WERI-Rb-1 (cell line): ENCODE measurements around the gene SUPT4H1.

Experiments used
- DNase-seq: peaks from one replicate; pipeline ENCODE4 v3.0.0-alpha.2; 2020
- H3K27ac ChIP-seq: fragments of 250-450 bp; sonication (Bioruptor Pico); 2 replicates; pipeline ENCODE4 v1.5.1; 2020; ENCODE audit warnings: mild to moderate bottlenecking, moderate library complexity
- H3K27me3 ChIP-seq: fragments of 250-450 bp; sonication (Bioruptor Pico); 2 replicates; pipeline ENCODE4 v1.5.1; 2021; ENCODE audit warnings: mild to moderate bottlenecking, low read depth, moderate library complexity; ENCODE audit not compliant: insufficient read depth, severe bottlenecking
- H3K36me3 ChIP-seq: fragments of 250-450 bp; sonication (Bioruptor Pico); 2 replicates; pipeline ENCODE4 v1.5.1; 2020; ENCODE audit warnings: mild to moderate bottlenecking, moderate library complexity
- H3K4me3 ChIP-seq: 2 replicates; pipeline ENCODE4 v1.5.1; 2011; ENCODE audit warnings: low read depth, mild to moderate bottlenecking, control low read depth, low read length
- H3K9me3 ChIP-seq: fragments of 250-450 bp; sonication (Bioruptor Pico); 2 replicates; pipeline ENCODE4 v1.5.1; 2021; ENCODE audit warnings: mild to moderate bottlenecking, moderate library complexity; ENCODE audit not compliant: severe bottlenecking
- TF ChIP-seq, protein P1 (sequence below): IDR thresholded peaks from 2 replicates; pipeline ENCODE4 v1.5.1; 2011; ENCODE audit warnings: low read depth, mild to moderate bottlenecking, control low read depth, inconsistent platforms, low read length

SUPT4H1 gene

DNA sequence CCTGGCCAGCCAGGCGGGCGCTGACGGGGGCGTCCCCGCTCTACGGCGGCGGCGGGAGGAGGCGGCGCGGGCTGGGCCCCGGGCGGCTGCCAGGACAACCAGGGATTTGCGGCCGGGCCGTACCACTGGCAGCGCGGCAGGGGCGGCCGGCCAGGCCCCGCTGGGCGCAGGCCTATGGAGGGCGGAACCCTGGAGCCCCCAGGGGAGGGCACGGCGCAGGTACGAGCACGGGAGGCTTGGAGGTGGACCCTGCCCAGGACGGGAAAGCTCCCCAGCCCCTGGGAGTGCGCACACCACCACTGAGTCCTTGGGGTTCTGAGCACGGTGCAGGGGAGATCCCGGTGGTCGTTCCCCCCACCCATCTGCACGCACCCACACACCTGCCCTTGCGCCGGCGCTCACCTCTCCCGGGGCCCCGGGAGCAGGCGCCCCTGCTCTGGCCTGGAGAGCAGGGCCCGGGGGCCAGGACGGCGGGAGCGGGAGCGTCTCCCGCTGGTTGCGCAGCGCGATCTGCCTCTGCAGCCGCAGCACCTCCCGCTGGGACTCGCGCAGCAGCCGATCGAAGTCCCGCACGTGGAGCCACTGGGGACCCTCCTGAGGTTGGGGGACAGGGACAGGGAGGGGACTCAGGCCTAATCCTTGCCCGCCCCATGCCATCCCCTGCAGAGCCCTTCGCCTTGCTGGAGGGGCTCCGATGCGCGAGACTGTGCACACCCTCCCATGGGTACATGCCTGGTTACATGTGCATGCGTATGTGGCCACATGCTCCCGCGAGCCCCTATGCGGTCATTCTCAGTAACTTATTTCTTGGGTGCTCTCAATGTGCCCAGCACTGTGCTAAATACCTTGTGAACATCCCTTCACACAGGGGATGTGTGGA lies 27.4 kb downstream of the SUPT4H1 start:
- H3K36me3 ChIP-seq, result peaks cover 9% of the 10 kb centered on the region
- H3K27ac ChIP-seq, result peak overlapping the region; percentile 83
- H3K27me3 ChIP-seq, result no peaks in the 10 kb centered on the region
- H3K9me3 ChIP-seq, result no peaks in the 10 kb centered on the region
- peak overlapping the region; percentile 67 for H3K4me3 ChIP-seq
- DNase-seq, result peak; percentile 81
- TF ChIP-seq, protein P1, sequence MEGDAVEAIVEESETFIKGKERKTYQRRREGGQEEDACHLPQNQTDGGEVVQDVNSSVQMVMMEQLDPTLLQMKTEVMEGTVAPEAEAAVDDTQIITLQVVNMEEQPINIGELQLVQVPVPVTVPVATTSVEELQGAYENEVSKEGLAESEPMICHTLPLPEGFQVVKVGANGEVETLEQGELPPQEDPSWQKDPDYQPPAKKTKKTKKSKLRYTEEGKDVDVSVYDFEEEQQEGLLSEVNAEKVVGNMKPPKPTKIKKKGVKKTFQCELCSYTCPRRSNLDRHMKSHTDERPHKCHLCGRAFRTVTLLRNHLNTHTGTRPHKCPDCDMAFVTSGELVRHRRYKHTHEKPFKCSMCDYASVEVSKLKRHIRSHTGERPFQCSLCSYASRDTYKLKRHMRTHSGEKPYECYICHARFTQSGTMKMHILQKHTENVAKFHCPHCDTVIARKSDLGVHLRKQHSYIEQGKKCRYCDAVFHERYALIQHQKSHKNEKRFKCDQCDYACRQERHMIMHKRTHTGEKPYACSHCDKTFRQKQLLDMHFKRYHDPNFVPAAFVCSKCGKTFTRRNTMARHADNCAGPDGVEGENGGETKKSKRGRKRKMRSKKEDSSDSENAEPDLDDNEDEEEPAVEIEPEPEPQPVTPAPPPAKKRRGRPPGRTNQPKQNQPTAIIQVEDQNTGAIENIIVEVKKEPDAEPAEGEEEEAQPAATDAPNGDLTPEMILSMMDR, result peak; percentile 26; the same call in 1 of the 2 replicates

DNA sequence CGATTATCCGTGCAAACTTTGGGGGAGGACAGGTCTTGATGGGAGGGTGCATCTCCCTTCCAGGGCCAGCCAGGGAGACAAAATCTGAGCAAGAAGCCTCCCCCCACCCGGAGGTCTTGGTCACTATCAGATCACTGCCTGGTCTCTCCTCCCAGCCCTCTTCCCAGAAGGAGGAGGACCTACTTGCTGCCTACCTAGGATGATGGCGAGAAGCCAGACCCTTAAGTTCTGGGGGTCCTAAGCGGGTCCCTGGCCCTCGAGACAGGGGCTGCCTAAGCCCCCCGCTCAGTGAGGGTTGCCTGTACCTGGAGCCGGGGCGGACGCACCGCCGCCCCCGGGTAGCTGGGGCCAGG lies 28.0 kb downstream of the SUPT4H1 start:
- no peak for DNase-seq
- peak overlapping the region; percentile 67 for H3K4me3 ChIP-seq
- peaks cover 9% of the 10 kb centered on the region for H3K36me3 ChIP-seq
- H3K9me3 ChIP-seq, result no peaks in the 10 kb centered on the region
- peak overlapping the region; percentile 83 for H3K27ac ChIP-seq
- TF ChIP-seq, protein P1, result no peak
- no peaks in the 10 kb centered on the region for H3K27me3 ChIP-seq

DNA sequence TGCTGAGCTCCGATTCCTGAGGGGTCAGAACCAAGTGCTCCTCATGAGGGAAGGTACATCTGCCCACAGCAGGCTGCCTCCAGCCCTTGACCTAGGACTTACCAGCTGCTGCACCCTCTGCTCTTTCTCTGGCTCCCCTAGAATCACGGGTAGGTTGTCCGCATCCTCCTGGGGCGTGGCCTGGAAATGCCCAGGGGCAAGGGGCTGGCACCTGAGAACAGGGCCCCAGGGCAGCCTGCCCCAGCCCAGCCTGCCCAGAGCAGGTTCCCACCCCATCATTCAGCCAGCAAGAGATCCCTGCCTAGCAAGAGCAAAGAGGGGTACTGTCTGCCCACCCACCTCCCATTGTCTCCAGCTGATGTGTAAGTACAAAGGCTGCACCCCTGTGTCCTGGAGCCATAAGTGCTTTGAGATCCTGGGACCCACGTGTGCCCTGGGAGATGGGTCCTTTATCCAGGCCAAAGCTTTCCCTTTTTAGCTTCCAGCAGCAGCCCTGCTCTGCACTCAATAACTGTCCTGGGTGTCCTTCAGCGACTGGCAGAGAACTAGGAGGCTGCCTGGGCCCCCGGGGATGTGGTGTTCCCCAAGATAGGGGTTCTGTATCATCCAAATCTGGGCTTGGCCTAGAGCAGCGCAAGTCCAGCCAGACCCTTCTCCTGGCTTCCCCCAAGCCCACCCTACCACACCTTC lies 28.5 kb downstream of the SUPT4H1 start:
- H3K4me3 ChIP-seq, result peak overlapping the region; percentile 67
- H3K27ac ChIP-seq, result peak overlapping the region; percentile 83
- TF ChIP-seq, protein P1, result no peak
- no peak for DNase-seq
- H3K27me3 ChIP-seq, result no peaks in the 10 kb centered on the region
- H3K36me3 ChIP-seq, result peaks cover 13% of the 10 kb centered on the region
- H3K9me3 ChIP-seq, result no peaks in the 10 kb centered on the region

DNA sequence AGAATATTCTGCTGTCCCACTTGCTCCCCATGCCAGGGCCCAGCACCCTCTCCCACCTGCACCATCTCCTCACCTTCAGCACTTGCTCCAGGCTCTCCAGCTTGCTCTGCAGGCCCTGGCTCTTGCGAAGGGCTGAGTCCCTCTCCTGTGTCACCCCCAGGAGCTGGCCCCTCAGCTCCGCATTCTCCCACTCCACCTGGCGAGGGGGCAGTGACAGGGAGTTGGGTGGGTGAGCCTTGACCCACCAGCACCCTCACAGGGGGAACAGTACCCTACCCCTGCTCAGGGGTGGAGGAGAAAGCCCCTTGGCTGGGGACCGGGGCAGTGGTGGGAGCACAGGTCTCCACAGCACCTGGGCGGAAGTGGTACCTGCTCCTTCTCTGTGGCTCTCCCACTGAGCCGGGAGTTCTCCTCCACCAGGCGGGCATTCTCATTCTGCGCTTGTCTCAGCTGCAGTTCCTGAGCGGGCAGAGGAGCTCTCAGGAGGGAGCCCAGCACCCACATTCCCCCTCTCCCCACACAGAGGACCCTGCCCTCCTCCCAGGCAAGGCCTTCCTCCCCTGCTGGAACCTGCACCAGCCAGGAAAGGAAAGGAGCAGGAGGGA lies 29.3 kb downstream of the SUPT4H1 start:
- H3K27ac ChIP-seq, result no peak overlapping the region
- H3K9me3 ChIP-seq, result no peaks in the 10 kb centered on the region
- DNase-seq, result no peak
- H3K27me3 ChIP-seq, result no peaks in the 10 kb centered on the region
- H3K4me3 ChIP-seq, result no peak overlapping the region
- peaks cover 14% of the 10 kb centered on the region for H3K36me3 ChIP-seq
- TF ChIP-seq, protein P1, result no peak

DNA sequence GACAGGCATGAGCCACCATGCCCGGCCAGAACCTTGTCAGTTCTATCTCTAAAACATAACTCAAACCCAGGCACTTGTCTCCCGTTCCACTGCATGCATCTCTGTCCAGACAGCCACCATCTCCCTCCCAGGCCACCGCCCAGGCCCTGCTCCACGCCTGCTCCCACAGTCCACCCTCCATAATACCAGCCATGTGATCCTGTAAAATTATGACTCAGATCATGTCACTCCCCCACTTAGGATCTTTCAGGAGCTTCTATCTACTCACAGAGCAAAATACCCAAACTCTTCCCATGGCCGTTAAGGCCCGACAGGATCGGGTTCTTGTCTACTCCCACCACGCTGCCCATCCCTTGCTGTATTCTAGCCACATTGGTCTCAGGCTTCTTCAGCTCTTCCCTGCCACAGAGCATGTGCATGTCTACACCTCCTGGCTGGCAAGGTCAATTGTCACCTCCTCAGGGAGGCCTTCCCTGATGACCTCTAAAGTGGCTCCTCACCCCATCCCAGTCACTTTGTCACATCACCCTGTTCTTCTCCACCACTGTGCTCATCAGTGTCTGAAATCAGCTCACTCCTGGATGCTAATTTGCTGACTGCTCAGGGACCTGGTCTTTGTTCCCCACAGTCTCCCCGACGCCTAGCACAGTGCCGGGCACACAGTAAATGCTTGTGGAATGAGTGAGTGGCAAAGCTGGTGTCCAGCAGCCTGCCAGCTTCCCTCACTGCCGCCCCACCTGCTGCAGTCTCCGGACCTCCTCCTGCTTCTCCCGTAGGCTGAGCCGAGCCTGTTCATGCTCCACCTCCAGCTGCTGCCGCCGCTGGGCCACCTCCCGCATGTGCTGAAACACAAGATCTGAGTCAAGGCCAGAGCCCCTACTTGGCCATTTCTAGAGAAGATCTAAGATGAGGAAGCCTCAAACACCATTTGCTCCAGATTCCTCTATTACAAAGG lies 30.2 kb downstream of the SUPT4H1 start:
- H3K4me3 ChIP-seq, result no peak overlapping the region
- H3K27ac ChIP-seq, result no peak overlapping the region
- no peaks in the 10 kb centered on the region for H3K9me3 ChIP-seq
- TF ChIP-seq, protein P1, result no peak
- no peak for DNase-seq
- peaks cover 14% of the 10 kb centered on the region for H3K36me3 ChIP-seq
- no peaks in the 10 kb centered on the region for H3K27me3 ChIP-seq
